Measurements from ENCODE around the gene NOP53.
"Not testable (repeated sequence)": the region's sequence is repeated elsewhere in the genome, so short reads cannot be mapped to it uniquely, and the experiment has no call there.

Gene NOP53

GRCh38 chr19:47745010-47745901 lies at the start of gene NOP53:
TSS of gene NOP53 (plus strand) at chr19:47745546. CDS start at chr19:47745560, 14 bp downstream.
- peak; percentile 91 for DNase-seq

- DNase-seq, result no peak
Observed at GRCh38 chr19:47696635-47697034, 48.7 kb upstream of the NOP53 start.

GRCh38 chr19:47697863-47698609 lies 47.3 kb upstream of the NOP53 start:
- peak; percentile 27 for DNase-seq

GRCh38 chr19:47698631-47699359 lies 46.6 kb upstream of the NOP53 start:
- no peak for DNase-seq

GRCh38 chr19:47699360-47699917 lies 45.9 kb upstream of the NOP53 start:
- DNase-seq, result peak; percentile 4

- DNase-seq, result no peak
Observed at GRCh38 chr19:47700934-47701716, 44.2 kb upstream of the NOP53 start.

- no peak for DNase-seq
Observed at GRCh38 chr19:47701717-47702552, 43.4 kb upstream of the NOP53 start.

GRCh38 chr19:47702671-47703070 lies 42.7 kb upstream of the NOP53 start:
- DNase-seq, result no peak

GRCh38 chr19:47703301-47703700 lies 42.0 kb upstream of the NOP53 start:
- no peak for DNase-seq

- DNase-seq, result no peak
Observed at GRCh38 chr19:47704024-47704423, 41.3 kb upstream of the NOP53 start.

- no peak for DNase-seq
Observed at GRCh38 chr19:47704656-47705055, 40.7 kb upstream of the NOP53 start.

GRCh38 chr19:47707135-47707925 lies 38.0 kb upstream of the NOP53 start:
- peak; percentile 45 for DNase-seq

GRCh38 chr19:47711652-47712242 lies 33.6 kb upstream of the NOP53 start:
- DNase-seq, result no peak

GRCh38 chr19:47713046-47714021 lies 32.0 kb upstream of the NOP53 start, which contains the start of gene EHD2:
TSS of gene EHD2 (plus strand) at chr19:47713422. CDS start at chr19:47716613, 3,191 bp downstream.
- no peak for DNase-seq

GRCh38 chr19:47714339-47714738 lies 31.0 kb upstream of the NOP53 start:
- DNase-seq, result no peak

GRCh38 chr19:47714855-47715254 lies 30.5 kb upstream of the NOP53 start:
- DNase-seq, result not testable (repeated sequence)

GRCh38 chr19:47716270-47716937 lies 28.9 kb upstream of the NOP53 start:
- no peak for DNase-seq
